Spleen (tissue), 7 donors: ENCODE results near the gene FNDC3A.

Source experiments
- CTCF ChIP-seq, 11 experiments: fragments of 200-600 bp in 7 of 11; fragments of 450-650 bp in 4 of 11; sonication (generic) in 4 of 11; IDR thresholded peaks in 8 of 11; conservative IDR thresholded peaks in 3 of 11; 1 replicate in 7 of 11; 2 replicates in 4 of 11; pipeline versions ENCODE4 v1.4.0 to v1.8.0; 2016 to 2021; ENCODE audit warnings: antibody characterized with exemption in 11 of 11, inconsistent platforms in 4 of 11, mild to moderate bottlenecking in 1 of 11
- POLR2AphosphoS5 ChIP-seq, 3 donors: sonication (generic); formaldehyde crosslinking; IDR thresholded peaks; one replicate each; pipeline ENCODE4 v1.5.1; 2017; ENCODE audit warnings: antibody characterized with exemption in 3 of 3
- donor health status: DM: no; HTN: no; CAD: no; lungs with moderate emphysema.
- donor health status: DM: no; HTN: no; CAD: no.
- donor health status: DM: no; HTN: no; CAD: no.

GRCh38 chr13:49112782-49113525 is 137.2 kb downstream of the FNDC3A start:
- no peak for TF ChIP-seq CTCF (IDR thresholded peaks at IDR 0.05 in 8 of 11, conservative IDR thresholded peaks at IDR 0.05 in 3 of 11)
- no peak for TF ChIP-seq POLR2AphosphoS5 (IDR thresholded peaks at IDR 0.05)
